WERI-Rb-1 (cell line): ENCODE measurements around the gene ALOX15B.

Experiments
- DNase-seq: peaks from one replicate; pipeline ENCODE4 v3.0.0-alpha.2; 2020
- H3K27ac ChIP-seq: fragments of 250-450 bp; sonication (Bioruptor Pico); 2 replicates; pipeline ENCODE4 v1.5.1; 2020; ENCODE audit warnings: mild to moderate bottlenecking, moderate library complexity
- H3K27me3 ChIP-seq: fragments of 250-450 bp; sonication (Bioruptor Pico); 2 replicates; pipeline ENCODE4 v1.5.1; 2021; ENCODE audit warnings: mild to moderate bottlenecking, low read depth, moderate library complexity; ENCODE audit not compliant: insufficient read depth, severe bottlenecking
- H3K36me3 ChIP-seq: fragments of 250-450 bp; sonication (Bioruptor Pico); 2 replicates; pipeline ENCODE4 v1.5.1; 2020; ENCODE audit warnings: mild to moderate bottlenecking, moderate library complexity
- H3K4me3 ChIP-seq: 2 replicates; pipeline ENCODE4 v1.5.1; 2011; ENCODE audit warnings: low read depth, mild to moderate bottlenecking, control low read depth, low read length
- H3K9me3 ChIP-seq: fragments of 250-450 bp; sonication (Bioruptor Pico); 2 replicates; pipeline ENCODE4 v1.5.1; 2021; ENCODE audit warnings: mild to moderate bottlenecking, moderate library complexity; ENCODE audit not compliant: severe bottlenecking
- CTCF ChIP-seq: IDR thresholded peaks from 2 replicates; pipeline ENCODE4 v1.5.1; 2011; ENCODE audit warnings: low read depth, mild to moderate bottlenecking, control low read depth, inconsistent platforms, low read length

ALOX15B gene

GRCh38 chr17:8048236-8048635 lies 9.4 kb downstream of the ALOX15B start:
- no peak overlapping the region for H3K27ac ChIP-seq
- H3K36me3 ChIP-seq: no peaks in the 10 kb centered on the region
- H3K4me3 ChIP-seq: no peak overlapping the region
- DNase-seq: no peak
- no peak for TF ChIP-seq CTCF
- H3K27me3 ChIP-seq: no peaks in the 10 kb centered on the region
- H3K9me3 ChIP-seq: no peaks in the 10 kb centered on the region

DNA sequence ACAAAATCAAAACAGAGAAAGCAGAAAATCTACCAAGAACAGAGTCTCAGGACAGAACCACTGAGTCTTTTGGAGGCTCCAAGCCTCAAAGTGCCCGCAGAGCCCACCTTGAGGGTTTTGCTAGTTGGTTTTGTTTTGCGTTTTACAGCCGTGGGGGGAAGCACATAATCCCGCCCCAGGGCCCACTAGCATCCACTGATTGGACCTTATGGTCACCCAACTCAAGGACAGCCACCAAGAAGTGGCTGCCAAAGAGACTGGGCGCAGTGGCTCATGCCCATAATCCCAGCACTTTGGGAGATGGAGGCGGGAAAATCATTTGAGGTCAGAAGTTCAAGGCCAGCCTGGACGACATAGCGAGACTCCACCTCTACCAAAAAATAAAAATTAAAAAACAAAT lies 9.9 kb downstream of the ALOX15B start:
- Histone ChIP-seq H3K4me3 (no peak overlapping the region), H3K9me3 (no peaks in the 10 kb centered on the region), H3K27me3 (no peaks in the 10 kb centered on the region), H3K27ac (no peak overlapping the region), H3K36me3 (no peaks in the 10 kb centered on the region)
- no peak for DNase-seq
- no peak for TF ChIP-seq CTCF

DNA sequence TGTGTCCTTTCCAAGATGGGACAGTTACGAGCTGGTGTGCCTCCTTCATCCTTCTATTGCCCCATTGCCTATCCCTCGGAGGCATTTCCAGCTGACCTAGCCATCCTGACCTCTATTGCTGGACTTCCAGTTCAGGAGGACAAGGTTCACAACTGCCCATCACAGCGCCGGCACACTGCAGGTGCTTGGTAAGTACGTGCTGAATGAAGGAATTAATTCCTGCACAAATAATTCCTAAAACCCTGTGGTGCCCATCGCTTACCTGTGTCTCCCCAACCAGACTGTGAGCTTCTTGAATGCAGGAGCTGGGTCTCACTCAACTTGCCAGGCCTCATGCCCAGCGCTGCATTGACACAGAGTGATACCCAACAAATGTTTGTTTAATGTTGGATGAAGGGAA lies 13.0 kb downstream of the ALOX15B start:
- H3K36me3 ChIP-seq: no peaks in the 10 kb centered on the region
- no peak for DNase-seq
- no peak for TF ChIP-seq CTCF

GRCh38 chr17:8052256-8053252 lies 13.7 kb downstream of the ALOX15B start:
- H3K27ac ChIP-seq: no peak overlapping the region
- no peak for TF ChIP-seq CTCF
- H3K4me3 ChIP-seq: no peak overlapping the region
- H3K36me3 ChIP-seq: no peaks in the 10 kb centered on the region
- no peaks in the 10 kb centered on the region for H3K9me3 ChIP-seq
- no peak for DNase-seq
- no peaks in the 10 kb centered on the region for H3K27me3 ChIP-seq

More for the DNA sequence above, 13.0 kb downstream of the ALOX15B start:
- no peaks in the 10 kb centered on the region for H3K27me3 ChIP-seq
- H3K4me3 ChIP-seq: no peak overlapping the region
- H3K27ac ChIP-seq: no peak overlapping the region
- no peaks in the 10 kb centered on the region for H3K9me3 ChIP-seq

- Histone ChIP-seq H3K4me3 (no peak overlapping the region), H3K36me3 (no peaks in the 10 kb centered on the region), H3K9me3 (no peaks in the 10 kb centered on the region), H3K27me3 (no peaks in the 10 kb centered on the region), H3K27ac (no peak overlapping the region)
- TF ChIP-seq CTCF: no peak
- no peak for DNase-seq
Measured at GRCh38 chr17:8053600-8053999, 14.7 kb downstream of the ALOX15B start.
